SU-DHL-6 (cell line): ENCODE results near the gene SURF4.

Source experiments
- H2AFZ ChIP-seq: fragments of 200-600 bp; sonication (generic); 2 replicates; pipeline ENCODE4 v1.6.1; 2014; ENCODE audit warnings: low read depth, mild to moderate bottlenecking, moderate library complexity, mixed read lengths, antibody characterized with exemption, low read length; ENCODE audit not compliant: severe bottlenecking
- H3F3A ChIP-seq: fragments of 200-600 bp; shearing (Covaris generic); 2 replicates; pipeline ENCODE4 v1.6.0; 2016; ENCODE audit warnings: antibody characterized with exemption, mild to moderate bottlenecking; ENCODE audit not compliant: insufficient read depth
- H3K27ac ChIP-seq: fragments of 200-600 bp; sonication (generic); 2 replicates; pipeline ENCODE4 v1.5.1; 2016; ENCODE audit warnings: low read depth, mild to moderate bottlenecking, low read length, moderate library complexity, mixed read lengths
- H3K27me3 ChIP-seq: fragments of 200-600 bp; sonication (generic), shearing (Covaris generic); 2 replicates; pipeline ENCODE4 v1.6.0; 2014; ENCODE audit warnings: mild to moderate bottlenecking, low read length
- H3K36me3 ChIP-seq: fragments of 200-600 bp; sonication (generic); 2 replicates; pipeline ENCODE4 v1.6.1; 2014; ENCODE audit warnings: mild to moderate bottlenecking, low read length, mixed read lengths
- H3K4me2 ChIP-seq: fragments of 300-600, 200-600 bp; shearing (Covaris generic), sonication (generic); 2 replicates; pipeline ENCODE4 v1.6.0; 2014; ENCODE audit warnings: low read length, low read depth, mild to moderate bottlenecking; ENCODE audit not compliant: poor library complexity, severe bottlenecking
- H3K4me3 ChIP-seq: fragments of 200-600 bp; sonication (generic); 2 replicates; pipeline ENCODE4 v1.5.1; 2014; ENCODE audit warnings: antibody characterized with exemption, low read length, mild to moderate bottlenecking, mixed read lengths; ENCODE audit not compliant: insufficient read depth, poor library complexity, severe bottlenecking
- H3K79me2 ChIP-seq: fragments of 200-600 bp; sonication (generic); 2 replicates; pipeline ENCODE4 v1.6.1; 2014; ENCODE audit warnings: mild to moderate bottlenecking, low read length, moderate library complexity; ENCODE audit not compliant: insufficient read depth
- H3K9ac ChIP-seq: fragments of 200-600 bp; sonication (generic); 2 replicates; pipeline ENCODE4 v1.7.0; 2014; ENCODE audit warnings: mild to moderate bottlenecking, low read length
- H3K9me2 ChIP-seq: fragments of 200-600 bp; sonication (generic); replicated peaks from 2 replicates; pipeline ENCODE4 v1.6.1; 2014; ENCODE audit warnings: low read length; ENCODE audit not compliant: insufficient read depth
- H3K9me3 ChIP-seq: fragments of 200-600 bp; sonication (generic); 2 replicates; pipeline ENCODE4 v1.6.1; 2014; ENCODE audit warnings: low read length, mixed read lengths; ENCODE audit not compliant: insufficient read depth
- H4K20me1 ChIP-seq: fragments of 200-600 bp; sonication (generic); 2 replicates; pipeline ENCODE4 v1.6.1; 2014; ENCODE audit warnings: low read depth, mild to moderate bottlenecking, antibody characterized with exemption, low read length, moderate library complexity, mixed read lengths
- CTCF ChIP-seq: fragments of 200-600 bp; sonication (generic); IDR thresholded peaks from one replicate; pipeline ENCODE4 v1.5.1; 2017; ENCODE audit warnings: antibody characterized with exemption, mild to moderate bottlenecking, low read length, moderate library complexity; ENCODE audit not compliant: insufficient read depth, poor library complexity, severe bottlenecking
- EZH2phosphoT487 ChIP-seq: fragments of 200-600 bp; sonication (generic), shearing (Covaris generic); conservative IDR thresholded peaks from 2 replicates; pipeline ENCODE4 v1.6.1; 2018; ENCODE audit warnings: mild to moderate bottlenecking, antibody characterized with exemption, low read length, moderate library complexity, mixed read lengths

The SURF4 gene

GRCh38 chr9:133419005-133419404 is 43.1 kb upstream of the SURF4 start:
- H4K20me1 ChIP-seq: no peaks in the 10 kb centered on the region
- no peaks in the 10 kb centered on the region for H3K27me3 ChIP-seq
- no peak overlapping the region; the same call in 1 of the 2 replicates for H3K9ac ChIP-seq
- H3K79me2 ChIP-seq: peaks cover 36% of the 10 kb centered on the region
- no peaks in the 10 kb centered on the region for H3F3A ChIP-seq
- H3K9me3 ChIP-seq: no peaks in the 10 kb centered on the region
- TF ChIP-seq CTCF (no peak), EZH2phosphoT487 (no peak)
- no peak overlapping the region for H2AFZ ChIP-seq
- peaks cover 4% of the 10 kb centered on the region; the same call in 1 of the 2 replicates for H3K36me3 ChIP-seq
- no peaks in the 10 kb centered on the region for H3K9me2 ChIP-seq
- H3K27ac ChIP-seq: no peak overlapping the region
- peak overlapping the region; percentile 64 for H3K4me2 ChIP-seq
- H3K4me3 ChIP-seq: no peak overlapping the region

- H2AFZ ChIP-seq: peak within 1 kb of the TSS; percentile 60
- H3K27ac ChIP-seq: peak within 1 kb of the TSS; percentile 61
- H3K36me3 ChIP-seq: peaks cover 4% of the 10 kb centered on the region; the same call in 1 of the 2 replicates
- H3K4me2 ChIP-seq: peak within 1 kb of the TSS; percentile 64
- TF ChIP-seq EZH2phosphoT487 (no peak), CTCF (no peak)
- H3K9ac ChIP-seq: peak within 1 kb of the TSS; percentile 83
- peaks cover 46% of the 10 kb centered on the region for H3K79me2 ChIP-seq
- H3K9me3 ChIP-seq: no peaks in the 10 kb centered on the region
- no peaks in the 10 kb centered on the region for H3K27me3 ChIP-seq
- no peaks in the 10 kb centered on the region for H3F3A ChIP-seq
- no peaks in the 10 kb centered on the region for H3K9me2 ChIP-seq
- no peaks in the 10 kb centered on the region for H4K20me1 ChIP-seq
- peak within 1 kb of the TSS; percentile 94 for H3K4me3 ChIP-seq
These were observed 41.9 kb upstream of the SURF4 start, which contains the start of gene REXO4 for GRCh38 chr9:133417541-133418461. REXO4 (minus strand) TSS chr9:133418010; CDS start chr9:133417844, 166 bp downstream.

DNA sequence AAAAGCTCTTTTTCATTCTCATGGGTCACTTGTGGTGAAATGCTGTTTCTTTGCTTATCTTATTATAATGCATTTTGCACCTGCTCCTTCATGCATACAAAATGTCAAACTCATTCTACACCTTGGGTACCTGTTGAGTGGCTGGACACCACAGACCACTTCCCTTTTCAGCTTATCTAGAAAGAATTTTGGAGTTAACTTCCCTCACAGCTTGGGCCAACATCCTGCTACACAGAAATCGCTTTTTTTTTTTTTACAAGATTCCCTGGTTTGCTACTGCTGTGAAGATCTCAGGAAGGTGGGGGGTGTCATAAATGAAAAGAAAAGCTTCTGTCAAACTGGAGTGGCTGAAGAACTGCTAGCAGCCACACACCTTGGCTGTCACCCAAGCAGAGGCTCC is 39.3 kb upstream of the SURF4 start:
- no peak overlapping the region for H3K27ac ChIP-seq
- no peaks in the 10 kb centered on the region for H3K27me3 ChIP-seq
- H4K20me1 ChIP-seq: no peaks in the 10 kb centered on the region
- no peak overlapping the region for H2AFZ ChIP-seq
- no peak overlapping the region; the same call in 1 of the 2 replicates for H3K9ac ChIP-seq
- H3K4me2 ChIP-seq: no peak overlapping the region
- no peaks in the 10 kb centered on the region for H3K9me3 ChIP-seq
- H3K36me3 ChIP-seq: peaks cover 4% of the 10 kb centered on the region; the same call in 1 of the 2 replicates
- no peaks in the 10 kb centered on the region for H3F3A ChIP-seq
- no peak overlapping the region for H3K4me3 ChIP-seq
- H3K79me2 ChIP-seq: peaks cover 49% of the 10 kb centered on the region
- no peaks in the 10 kb centered on the region for H3K9me2 ChIP-seq
- TF ChIP-seq EZH2phosphoT487 (no peak), CTCF (no peak)
